ENCODE measurements around the gene PRADC1. TPM values are rescaled to one million over a fixed set of nuclear protein-coding genes. Genes with fewer than 3 reads are reported as not detected.
"Not testable (repeated sequence)": the region's sequence is repeated elsewhere in the genome, so short reads cannot be mapped to it uniquely, and the experiment has no call there.

PRADC1 gene
- total and polyA plus RNA-seq, 3 experiments from 2014 or later, result 21.1 to 27.2 (median 24.9) TPM

GRCh38 chr2:73208258-73208657 lies 24.8 kb downstream of the PRADC1 start:
- H3K27ac Mint-ChIP-seq, result no peak overlapping the region
- H3K36me3 ChIP-seq (ENCODE audit: insufficient read depth, low read length), result no peaks in the 10 kb centered on the region
- no peaks in the 10 kb centered on the region for H3K9me3 ChIP-seq (ENCODE audit: low read length)
- no peak overlapping the region for H3K4me3 Mint-ChIP-seq
- no peak overlapping the region for H3K27ac ChIP-seq (ENCODE audit: low read depth, low read length)
- CTCF ChIA-PET, result no interaction called here
- H3K4me1 ChIP-seq (ENCODE audit: insufficient read depth, low read length), result peaks cover 13% of the 10 kb centered on the region
- H3K36me3 Mint-ChIP-seq, result no peaks in the 10 kb centered on the region
- no peaks in the 10 kb centered on the region for H3K9me3 Mint-ChIP-seq
- no peak overlapping the region for H3K4me3 ChIP-seq (ENCODE audit: low read length)
- H3K4me1 Mint-ChIP-seq, result peaks cover 2 to 13% (median 6%) of the 10 kb centered on the region in 3 donors
- POLR2A ChIA-PET, result no interaction called here
- H3K27me3 ChIP-seq (ENCODE audit: insufficient read depth, low read length, poor library complexity, severe bottlenecking), result peaks cover 9% of the 10 kb centered on the region
- peaks cover 30 to 34% of the 10 kb centered on the region in 2 donors for H3K27me3 Mint-ChIP-seq
- DNase-seq, result no peak

- H3K9me3 Mint-ChIP-seq, result no peaks in the 10 kb centered on the region
- Histone ChIP-seq H3K27me3 (ENCODE audit: insufficient read depth, low read length, poor library complexity, severe bottlenecking) (peaks cover 13% of the 10 kb centered on the region), H3K36me3 (ENCODE audit: insufficient read depth, low read length) (no peaks in the 10 kb centered on the region), H3K4me3 (ENCODE audit: low read length) (no peak overlapping the region), H3K27ac (ENCODE audit: low read depth, low read length) (no peak overlapping the region), H3K9me3 (ENCODE audit: low read length) (no peaks in the 10 kb centered on the region), H3K4me1 (ENCODE audit: insufficient read depth, low read length) (no peaks in the 10 kb centered on the region)
- H3K4me1 Mint-ChIP-seq, result peaks cover 5 to 12% (median 6%) of the 10 kb centered on the region in 3 donors
- no peak overlapping the region for H3K4me3 Mint-ChIP-seq
- no peaks in the 10 kb centered on the region for H3K36me3 Mint-ChIP-seq
- no peak overlapping the region for H3K27ac Mint-ChIP-seq
- DNase-seq, result no peak
- peaks cover 42% of the 10 kb centered on the region in 2 donors for H3K27me3 Mint-ChIP-seq
- ChIA-PET POLR2A (no interaction called here), CTCF (no interaction called here)
Measured at GRCh38 chr2:73205611-73206010, 27.4 kb downstream of the PRADC1 start.

GRCh38 chr2:73203055-73203681 lies 29.9 kb downstream of the PRADC1 start:
- no peaks in the 10 kb centered on the region for H3K9me3 ChIP-seq (ENCODE audit: low read length)
- Mint-ChIP-seq H3K36me3 (peaks cover 0 to 2% (median 0%) of the 10 kb centered on the region in 3 donors), H3K27me3 (peaks cover 46 to 55% of the 10 kb centered on the region in 2 donors), H3K27ac (no peak overlapping the region), H3K9me3 (no peaks in the 10 kb centered on the region), H3K4me1 (peaks cover 5 to 12% (median 6%) of the 10 kb centered on the region in 3 donors), H3K4me3 (peak overlapping the region in 5 of 7 donors; percentile 44 to 82 (median 48))
- H3K4me1 ChIP-seq (ENCODE audit: insufficient read depth, low read length), result no peaks in the 10 kb centered on the region
- H3K4me3 ChIP-seq (ENCODE audit: low read length), result no peak overlapping the region
- no peak overlapping the region for H3K27ac ChIP-seq (ENCODE audit: low read depth, low read length)
- no peaks in the 10 kb centered on the region for H3K36me3 ChIP-seq (ENCODE audit: insufficient read depth, low read length)
- no peak for DNase-seq
- peaks cover 13% of the 10 kb centered on the region for H3K27me3 ChIP-seq (ENCODE audit: insufficient read depth, low read length, poor library complexity, severe bottlenecking)
- ChIA-PET CTCF (interaction anchor here (2.1 kb wide), 1 partner anchor 26 kb away, joined by 6 read pairs; no protein-coding TSS in a partner anchor), POLR2A (no interaction called here)

- Histone ChIP-seq H3K4me1 (ENCODE audit: insufficient read depth, low read length) (no peaks in the 10 kb centered on the region), H3K4me3 (ENCODE audit: low read length) (no peak within 1 kb of the TSS), H3K27ac (ENCODE audit: low read depth, low read length) (no peak within 1 kb of the TSS), H3K9me3 (ENCODE audit: low read length) (no peaks in the 10 kb centered on the region), H3K36me3 (ENCODE audit: insufficient read depth, low read length) (no peaks in the 10 kb centered on the region), H3K27me3 (ENCODE audit: insufficient read depth, low read length, poor library complexity, severe bottlenecking) (peaks cover 13% of the 10 kb centered on the region)
- H3K4me3 Mint-ChIP-seq, result peak within 1 kb of the TSS; percentile 14 to 82 (median 66)
- peaks cover 47 to 61% of the 10 kb centered on the region in 2 donors for H3K27me3 Mint-ChIP-seq
- peaks cover 5 to 12% (median 6%) of the 10 kb centered on the region in 3 donors for H3K4me1 Mint-ChIP-seq
- no peak within 1 kb of the TSS for H3K27ac Mint-ChIP-seq
- no peaks in the 10 kb centered on the region for H3K9me3 Mint-ChIP-seq
- DNase-seq, result no peak
- POLR2A ChIA-PET, result no interaction called here
- CTCF ChIA-PET, result interaction anchor here (0.9 to 3.0 kb wide), 4 partner anchors 8 to 25 kb away, joined by 3 to 11 read pairs (median 6); no protein-coding TSS in a partner anchor
- peaks cover 0 to 2% (median 0%) of the 10 kb centered on the region in 3 donors for H3K36me3 Mint-ChIP-seq
Measured at GRCh38 chr2:73202156-73203054, 30.6 kb downstream of the PRADC1 start, which contains the start of gene NOTO. Gene NOTO (plus strand): TSS chr2:73202574. CDS start chr2:73202667, 93 bp downstream.

- H3K27ac ChIP-seq (ENCODE audit: low read depth, low read length); H3K27ac Mint-ChIP-seq; H3K36me3 Mint-ChIP-seq; H3K4me1 ChIP-seq (ENCODE audit: insufficient read depth, low read length); H3K4me3 Mint-ChIP-seq; DNase-seq; H3K4me3 ChIP-seq (ENCODE audit: low read length); H3K9me3 ChIP-seq (ENCODE audit: low read length); H3K36me3 ChIP-seq (ENCODE audit: insufficient read depth, low read length); POLR2A ChIA-PET; H3K9me3 Mint-ChIP-seq: not testable (repeated sequence)
- CTCF ChIA-PET, result interaction anchor here (1.4 to 3.0 kb wide), 2 partner anchors 13 to 23 kb away, joined by 5 to 11 read pairs; partner anchors contain the start of gene SMYD5
- H3K27me3 ChIP-seq (ENCODE audit: insufficient read depth, low read length, poor library complexity, severe bottlenecking), result peaks cover 13% of the 10 kb centered on the region
- Mint-ChIP-seq H3K4me1 (peaks cover 5 to 12% (median 6%) of the 10 kb centered on the region in 3 donors), H3K27me3 (peaks cover 44 to 65% of the 10 kb centered on the region in 2 donors)
Measured at GRCh38 chr2:73200281-73200680, 32.8 kb downstream of the PRADC1 start.

- Mint-ChIP-seq H3K27ac (no peak overlapping the region), H3K27me3 (peaks cover 34 to 54% of the 10 kb centered on the region in 2 donors), H3K36me3 (peaks cover 0 to 2% (median 0%) of the 10 kb centered on the region in 3 donors), H3K9me3 (no peaks in the 10 kb centered on the region), H3K4me3 (no peak overlapping the region), H3K4me1 (peaks cover 3 to 9% (median 6%) of the 10 kb centered on the region in 3 donors)
- DNase-seq, result no peak
- H3K4me3 ChIP-seq (ENCODE audit: low read length), result no peak overlapping the region
- H3K4me1 ChIP-seq (ENCODE audit: insufficient read depth, low read length), result no peaks in the 10 kb centered on the region
- ChIA-PET CTCF (no interaction called here), POLR2A (no interaction called here)
- H3K27me3 ChIP-seq (ENCODE audit: insufficient read depth, low read length, poor library complexity, severe bottlenecking), result no peaks in the 10 kb centered on the region
- no peaks in the 10 kb centered on the region for H3K9me3 ChIP-seq (ENCODE audit: low read length)
- H3K36me3 ChIP-seq (ENCODE audit: insufficient read depth, low read length), result no peaks in the 10 kb centered on the region
- no peak overlapping the region for H3K27ac ChIP-seq (ENCODE audit: low read depth, low read length)
Measured at GRCh38 chr2:73197579-73197978, 35.5 kb downstream of the PRADC1 start.

GRCh38 chr2:73187549-73187948 lies 45.5 kb downstream of the PRADC1 start:
- no peaks in the 10 kb centered on the region for H3K27me3 ChIP-seq (ENCODE audit: insufficient read depth, low read length, poor library complexity, severe bottlenecking)
- H3K27me3 Mint-ChIP-seq, result peaks cover 20 to 38% of the 10 kb centered on the region in 2 donors
- H3K9me3 ChIP-seq (ENCODE audit: low read length), result no peaks in the 10 kb centered on the region
- no peak overlapping the region for H3K4me3 ChIP-seq (ENCODE audit: low read length)
- ChIA-PET POLR2A (no interaction called here), CTCF (interaction anchor here (1.2 to 3.6 kb wide), 2 partner anchors 10 to 102 kb away, joined by 3 to 36 read pairs; no protein-coding TSS in a partner anchor)
- no peaks in the 10 kb centered on the region for H3K36me3 ChIP-seq (ENCODE audit: insufficient read depth, low read length)
- H3K4me3 Mint-ChIP-seq, result no peak overlapping the region
- no peak for DNase-seq
- H3K36me3 Mint-ChIP-seq, result no peaks in the 10 kb centered on the region
- no peaks in the 10 kb centered on the region for H3K4me1 Mint-ChIP-seq
- no peaks in the 10 kb centered on the region for H3K4me1 ChIP-seq (ENCODE audit: insufficient read depth, low read length)
- H3K9me3 Mint-ChIP-seq, result peaks cover 0 to 4% (median 0%) of the 10 kb centered on the region in 5 donors
- H3K27ac ChIP-seq (ENCODE audit: low read depth, low read length), result no peak overlapping the region
- no peak overlapping the region for H3K27ac Mint-ChIP-seq

- Histone ChIP-seq H3K27ac (ENCODE audit: low read depth, low read length) (no peak overlapping the region), H3K4me3 (ENCODE audit: low read length) (no peak overlapping the region), H3K36me3 (ENCODE audit: insufficient read depth, low read length) (no peaks in the 10 kb centered on the region), H3K4me1 (ENCODE audit: insufficient read depth, low read length) (no peaks in the 10 kb centered on the region), H3K27me3 (ENCODE audit: insufficient read depth, low read length, poor library complexity, severe bottlenecking) (no peaks in the 10 kb centered on the region), H3K9me3 (ENCODE audit: low read length) (no peaks in the 10 kb centered on the region)
- peaks cover 22 to 36% of the 10 kb centered on the region in 2 donors for H3K27me3 Mint-ChIP-seq
- no peak overlapping the region for H3K4me3 Mint-ChIP-seq
- no peaks in the 10 kb centered on the region for H3K4me1 Mint-ChIP-seq
- no peaks in the 10 kb centered on the region for H3K36me3 Mint-ChIP-seq
- no peak overlapping the region for H3K27ac Mint-ChIP-seq
- no peak for DNase-seq
- CTCF ChIA-PET, result interaction anchor here (1.1 to 3.6 kb wide), 2 partner anchors 9 kb away, joined by 3 to 36 read pairs; no protein-coding TSS in a partner anchor
- POLR2A ChIA-PET, result no interaction called here
- H3K9me3 Mint-ChIP-seq, result peaks cover 0 to 6% (median 0%) of the 10 kb centered on the region in 5 donors
Measured at GRCh38 chr2:73185965-73186364, 47.1 kb downstream of the PRADC1 start.
